OCI-M2 (cell line): ENCODE measurements around the gene ZNF662.
A peak's percentile ranks its signal among the peaks of the same experiment; 100 is the strongest.
"Not testable (repeated sequence)": the region's sequence is repeated elsewhere in the genome, so short reads cannot be mapped to it uniquely, and the experiment has no call there.

Experiments
- DNase-seq: peaks from one replicate; lab custom pipeline; 2025; ENCODE audit not compliant: unreplicated experiment; lab: John Stamatoyannopoulos, UW

ZNF662 gene

GRCh38 chr3:42906070-42906847 lies at the start of gene ZNF662:
Gene ZNF662 (plus strand): TSS chr3:42906142. CDS start chr3:42908115, 1,973 bp downstream.
- DNase-seq = no peak

GRCh38 chr3:42856544-42856943 lies 49.4 kb upstream of the ZNF662 start:
- no peak for DNase-seq

GRCh38 chr3:42864321-42864950 lies 41.5 kb upstream of the ZNF662 start:
- no peak for DNase-seq

GRCh38 chr3:42865256-42865655 lies 40.7 kb upstream of the ZNF662 start:
- DNase-seq = no peak

- DNase-seq = no peak
Observed at GRCh38 chr3:42867138-42867537, 38.8 kb upstream of the ZNF662 start.

GRCh38 chr3:42868841-42869240 lies 37.1 kb upstream of the ZNF662 start:
- DNase-seq = no peak

- no peak for DNase-seq
Observed at GRCh38 chr3:42871592-42872196, 34.2 kb upstream of the ZNF662 start.

- no peak for DNase-seq
Observed at GRCh38 chr3:42872718-42873117, 33.2 kb upstream of the ZNF662 start.

GRCh38 chr3:42873221-42873982 lies 32.5 kb upstream of the ZNF662 start:
- no peak for DNase-seq

- DNase-seq = no peak
Observed at GRCh38 chr3:42874749-42875148, 31.2 kb upstream of the ZNF662 start.

- DNase-seq = no peak
Observed at GRCh38 chr3:42875325-42876151, 30.4 kb upstream of the ZNF662 start, which contains the start of gene CYP8B1. Gene CYP8B1 (minus strand): TSS chr3:42875879. CDS start chr3:42875816, 63 bp downstream.

- no peak for DNase-seq
Observed at GRCh38 chr3:42876401-42876800, 29.5 kb upstream of the ZNF662 start.

- no peak for DNase-seq
Observed at GRCh38 chr3:42876940-42877720, 28.8 kb upstream of the ZNF662 start.

GRCh38 chr3:42877881-42878280 lies 28.1 kb upstream of the ZNF662 start:
- DNase-seq = no peak

- no peak for DNase-seq
Observed at GRCh38 chr3:42880183-42880582, 25.8 kb upstream of the ZNF662 start.

- DNase-seq = peak; percentile 15
Observed at GRCh38 chr3:42880601-42881451, 25.1 kb upstream of the ZNF662 start.

GRCh38 chr3:42883251-42883930 lies 22.6 kb upstream of the ZNF662 start:
- not testable (repeated sequence) for DNase-seq

GRCh38 chr3:42884324-42884723 lies 21.6 kb upstream of the ZNF662 start:
- no peak for DNase-seq
